Measurements from ENCODE around the gene ZNF503.

- TF ChIP-seq NFYB (IDR thresholded peaks at IDR 0.05; ENCODE audit: insufficient read depth, low read depth, low read length) (no peak), MEF2A (IDR thresholded peaks at IDR 0.05; ENCODE audit: insufficient read depth, low read depth, low read length) (no peak), CTCF (IDR thresholded peaks at IDR 0.05 in 2 of 3, conservative IDR thresholded peaks at IDR 0.05 in 1 of 3; ENCODE audit: control insufficient read depth in 2 of 3, extremely low read depth in 1 of 3, insufficient read depth in 1 of 3, low read depth in 3 of 3, low read length in 3 of 3) (no peak), NR2C1 (IDR thresholded peaks at IDR 0.05) (no peak), SUZ12 (IDR thresholded peaks at IDR 0.05; ENCODE audit: unreplicated experiment) (no peak), POLR2AphosphoS5 (IDR thresholded peaks at IDR 0.05; ENCODE audit: low read length) (no peak), POU2F2 (IDR thresholded peaks at IDR 0.05; ENCODE audit: borderline replicate concordance, low read depth, low read length) (no peak), YY1 (IDR thresholded peaks at IDR 0.05; ENCODE audit: low read depth, low read length) (no peak), ZBED1 (IDR thresholded peaks at IDR 0.05; ENCODE audit: borderline replicate concordance) (no peak), CREB1 (IDR thresholded peaks at IDR 0.05; ENCODE audit: low read depth) (no peak)
- TF ChIP-seq, protein P1, sequence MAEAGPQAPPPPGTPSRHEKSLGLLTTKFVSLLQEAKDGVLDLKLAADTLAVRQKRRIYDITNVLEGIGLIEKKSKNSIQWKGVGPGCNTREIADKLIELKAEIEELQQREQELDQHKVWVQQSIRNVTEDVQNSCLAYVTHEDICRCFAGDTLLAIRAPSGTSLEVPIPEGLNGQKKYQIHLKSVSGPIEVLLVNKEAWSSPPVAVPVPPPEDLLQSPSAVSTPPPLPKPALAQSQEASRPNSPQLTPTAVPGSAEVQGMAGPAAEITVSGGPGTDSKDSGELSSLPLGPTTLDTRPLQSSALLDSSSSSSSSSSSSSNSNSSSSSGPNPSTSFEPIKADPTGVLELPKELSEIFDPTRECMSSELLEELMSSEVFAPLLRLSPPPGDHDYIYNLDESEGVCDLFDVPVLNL (IDR thresholded peaks at IDR 0.05; ENCODE audit: low read depth, low read length), result no peak
Observed at GRCh38 chr10:75449382-75450074, 48.0 kb upstream of the ZNF503 start.

Measured in GM12878 (cell line).